Upper lobe of left lung (tissue), 4 donors: ENCODE results near the gene IGFBP5.

Source experiments
- POLR2A ChIP-seq, 4 donors: fragments of 450-650 bp; IDR thresholded peaks; one replicate each; pipeline ENCODE4 v1.5.1; 2016 to 2017; ENCODE audit warnings: antibody characterized with exemption in 4 of 4, mild to moderate bottlenecking in 2 of 4
- POLR2AphosphoS5 ChIP-seq, 2 donors: sonication (generic); formaldehyde crosslinking; IDR thresholded peaks; one replicate each; pipeline ENCODE4 v1.5.1; 2017; ENCODE audit warnings: antibody characterized with exemption in 2 of 2
- TF ChIP-seq, protein P1 (sequence below), 6 experiments: fragments of 450-650 bp in 4 of 6; fragments of 200-600 bp in 2 of 6; sonication (generic) in 2 of 6; IDR thresholded peaks; one replicate each; pipeline ENCODE4 v1.5.1; 2016 to 2019; ENCODE audit warnings: antibody characterized with exemption in 6 of 6

DNA sequence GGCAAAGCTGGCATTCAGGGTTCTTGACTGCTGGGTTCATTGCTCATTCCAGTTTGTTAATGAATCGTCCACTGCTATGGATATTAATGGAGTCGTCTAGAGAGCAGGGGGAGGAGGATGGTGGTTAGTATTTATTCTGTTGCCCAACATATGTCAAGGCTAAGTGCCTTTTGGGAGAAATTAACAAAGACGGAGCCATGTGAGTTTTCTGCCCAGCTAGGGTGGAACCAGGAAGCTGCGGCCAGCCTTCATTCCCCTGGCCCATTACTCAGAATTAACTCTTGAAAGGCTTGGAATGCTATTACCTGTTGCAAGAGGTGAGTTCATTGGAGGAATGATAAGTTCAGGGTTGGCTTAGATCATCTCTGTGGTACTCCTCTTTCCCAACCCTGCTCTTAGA lies 42.8 kb downstream of the IGFBP5 start:
- TF ChIP-seq, protein P1, sequence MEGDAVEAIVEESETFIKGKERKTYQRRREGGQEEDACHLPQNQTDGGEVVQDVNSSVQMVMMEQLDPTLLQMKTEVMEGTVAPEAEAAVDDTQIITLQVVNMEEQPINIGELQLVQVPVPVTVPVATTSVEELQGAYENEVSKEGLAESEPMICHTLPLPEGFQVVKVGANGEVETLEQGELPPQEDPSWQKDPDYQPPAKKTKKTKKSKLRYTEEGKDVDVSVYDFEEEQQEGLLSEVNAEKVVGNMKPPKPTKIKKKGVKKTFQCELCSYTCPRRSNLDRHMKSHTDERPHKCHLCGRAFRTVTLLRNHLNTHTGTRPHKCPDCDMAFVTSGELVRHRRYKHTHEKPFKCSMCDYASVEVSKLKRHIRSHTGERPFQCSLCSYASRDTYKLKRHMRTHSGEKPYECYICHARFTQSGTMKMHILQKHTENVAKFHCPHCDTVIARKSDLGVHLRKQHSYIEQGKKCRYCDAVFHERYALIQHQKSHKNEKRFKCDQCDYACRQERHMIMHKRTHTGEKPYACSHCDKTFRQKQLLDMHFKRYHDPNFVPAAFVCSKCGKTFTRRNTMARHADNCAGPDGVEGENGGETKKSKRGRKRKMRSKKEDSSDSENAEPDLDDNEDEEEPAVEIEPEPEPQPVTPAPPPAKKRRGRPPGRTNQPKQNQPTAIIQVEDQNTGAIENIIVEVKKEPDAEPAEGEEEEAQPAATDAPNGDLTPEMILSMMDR (IDR thresholded peaks at IDR 0.05) = no peak
- TF ChIP-seq POLR2A (IDR thresholded peaks at IDR 0.05) (no peak), POLR2AphosphoS5 (IDR thresholded peaks at IDR 0.05) (no peak)
